Hepatocyte (in vitro differentiated cells): ENCODE results near the gene EMSY. TPM values are rescaled to one million over a fixed set of nuclear protein-coding genes. Genes with fewer than 3 reads are reported as not detected.

Source experiments
- DNase-seq: peaks from one replicate; pipeline ENCODE4 v3.0.0-alpha.2; 2016; ENCODE audit warnings: low spot score
- H2AFZ ChIP-seq: fragments of 200-600 bp; sonication (generic); 2 replicates; pipeline ENCODE4 v1.6.0; 2016; ENCODE audit warnings: antibody characterized with exemption, mild to moderate bottlenecking
- H3K27ac ChIP-seq: fragments of 200-600 bp; sonication (generic); 2 replicates; pipeline ENCODE4 v1.5.1; 2016; ENCODE audit warnings: mild to moderate bottlenecking
- H3K27me3 ChIP-seq: fragments of 200-600 bp; sonication (generic); 2 replicates; pipeline ENCODE4 v1.6.1; 2016
- H3K36me3 ChIP-seq: fragments of 200-600 bp; sonication (generic); replicated peaks from 2 replicates; pipeline ENCODE4 v1.5.1; 2016; ENCODE audit warnings: low read depth; ENCODE audit not compliant: insufficient read depth
- H3K4me1 ChIP-seq: fragments of 200-600 bp; sonication (generic); 2 replicates; pipeline ENCODE4 v1.5.1; 2016; ENCODE audit warnings: mild to moderate bottlenecking, moderate library complexity; ENCODE audit not compliant: insufficient read depth
- H3K4me2 ChIP-seq: fragments of 200-600 bp; sonication (generic); 2 replicates; pipeline ENCODE4 v1.6.0; 2016
- H3K4me3 ChIP-seq: fragments of 200-600 bp; sonication (generic); 2 replicates; pipeline ENCODE4 v1.5.1; 2016; ENCODE audit warnings: mild to moderate bottlenecking
- H3K79me2 ChIP-seq: fragments of 200-600 bp; sonication (generic); 2 replicates; pipeline ENCODE4 v1.6.0; 2017; ENCODE audit warnings: mild to moderate bottlenecking
- H3K9me2 ChIP-seq: fragments of 200-600 bp; sonication (generic); replicated peaks from 2 replicates; pipeline ENCODE4 v1.6.0; 2017; ENCODE audit warnings: mild to moderate bottlenecking; ENCODE audit not compliant: insufficient read depth
- H3K9me3 ChIP-seq: fragments of 200-600 bp; sonication (generic); 2 replicates; pipeline ENCODE4 v1.5.1; 2016; ENCODE audit warnings: low read depth, mild to moderate bottlenecking
- H4K20me1 ChIP-seq: fragments of 200-600 bp; sonication (generic); 2 replicates; pipeline ENCODE4 v1.6.0; 2016; ENCODE audit warnings: mild to moderate bottlenecking; ENCODE audit not compliant: insufficient read depth, poor library complexity, severe bottlenecking
- CTCF ChIP-seq: fragments of 200-600 bp; sonication (generic); IDR thresholded peaks from 2 replicates; pipeline ENCODE4 v1.5.1; 2016; ENCODE audit warnings: antibody characterized with exemption, mild to moderate bottlenecking; ENCODE audit not compliant: poor library complexity
- EZH2 ChIP-seq: fragments of 200-600 bp; sonication (generic); IDR thresholded peaks from 2 replicates; pipeline ENCODE4 v1.6.1; 2016; ENCODE audit warnings: antibody characterized with exemption, mild to moderate bottlenecking, borderline replicate concordance
- EZH2phosphoT487 ChIP-seq: fragments of 200-600 bp; sonication (generic); IDR thresholded peaks from one replicate; pipeline ENCODE4 v1.6.1; 2018; ENCODE audit warnings: antibody characterized with exemption, mild to moderate bottlenecking, low read depth, moderate library complexity; ENCODE audit not compliant: unreplicated experiment, severe bottlenecking
- WGBS: methylation state at CpG from one replicate; pipeline ENCODE4 v1.1.6; 2016; ENCODE audit warnings: low lambda C conversion rate; ENCODE audit errors: missing lambda C conversion rate; 5-methylcytosine and 5-hydroxymethylcytosine counted together
- polyA plus RNA-seq: library from polyadenylated mRNA; unstranded; fragments of >200 nt; fragmentation: Nextera tagmentation; extraction: Ambion mirVana; gene quantifications from 2 replicates; pipeline ENCODE4 v1.2.1, GENCODE V29; 2016
- total RNA-seq: library from RNA; depleted of rRNA; stranded (reverse); fragments of >200 nt; gene quantifications from 2 replicates; pipeline ENCODE4 v1.2.3, GENCODE V29; 2014

The EMSY gene
- total and polyA plus RNA-seq, 2 experiments from 2014 or later, result 8.2 to 19.4 TPM

GRCh38 chr11:76410851-76411357 lies 33.9 kb upstream of the EMSY start:
- H2AFZ ChIP-seq, result no peak overlapping the region
- no peak for DNase-seq
- no peaks in the 10 kb centered on the region for H3K9me3 ChIP-seq
- H3K79me2 ChIP-seq, result no peaks in the 10 kb centered on the region
- H3K9me2 ChIP-seq, result no peaks in the 10 kb centered on the region
- no peaks in the 10 kb centered on the region for H4K20me1 ChIP-seq
- H3K4me3 ChIP-seq, result no peak overlapping the region
- no peaks in the 10 kb centered on the region for H3K27me3 ChIP-seq
- no peaks in the 10 kb centered on the region for H3K36me3 ChIP-seq
- H3K4me2 ChIP-seq, result no peak overlapping the region
- peaks cover 5% of the 10 kb centered on the region for H3K4me1 ChIP-seq
- no peak overlapping the region for H3K27ac ChIP-seq
- TF ChIP-seq CTCF (no peak), EZH2phosphoT487 (no peak), EZH2 (no peak)
- 79% methylated on average over 10 of the region's 10 CpGs for WGBS

- H3K27me3 ChIP-seq, result no peaks in the 10 kb centered on the region
- no peak overlapping the region for H3K4me3 ChIP-seq
These were observed 29.7 kb upstream of the EMSY start for GRCh38 chr11:76415073-76415472.

GRCh38 chr11:76419896-76420295 lies 24.9 kb upstream of the EMSY start:
- Histone ChIP-seq H3K79me2 (no peaks in the 10 kb centered on the region), H3K4me1 (no peaks in the 10 kb centered on the region), H3K36me3 (no peaks in the 10 kb centered on the region), H3K4me3 (no peak overlapping the region), H4K20me1 (no peaks in the 10 kb centered on the region), H2AFZ (no peak overlapping the region), H3K9me2 (no peaks in the 10 kb centered on the region), H3K9me3 (no peaks in the 10 kb centered on the region), H3K4me2 (no peak overlapping the region), H3K27me3 (no peaks in the 10 kb centered on the region), H3K27ac (no peak overlapping the region)
- WGBS, result 78% methylated on average over 3 of the region's 3 CpGs
- DNase-seq, result no peak
- TF ChIP-seq CTCF (no peak), EZH2phosphoT487 (no peak), EZH2 (no peak)

More at GRCh38 chr11:76415073-76415472, 29.7 kb upstream of the EMSY start:
- no peaks in the 10 kb centered on the region for H3K4me1 ChIP-seq
- H4K20me1 ChIP-seq, result no peaks in the 10 kb centered on the region
- no peak overlapping the region for H3K27ac ChIP-seq
- no peaks in the 10 kb centered on the region for H3K79me2 ChIP-seq
- no peaks in the 10 kb centered on the region for H3K9me3 ChIP-seq
- H3K9me2 ChIP-seq, result no peaks in the 10 kb centered on the region
- H2AFZ ChIP-seq, result no peak overlapping the region
- H3K36me3 ChIP-seq, result no peaks in the 10 kb centered on the region
- H3K4me2 ChIP-seq, result no peak overlapping the region
- TF ChIP-seq EZH2phosphoT487 (no peak), EZH2 (no peak), CTCF (no peak)
- no peak for DNase-seq

- 67% methylated on average over 3 of the region's 3 CpGs for WGBS
- TF ChIP-seq EZH2 (no peak), CTCF (no peak), EZH2phosphoT487 (no peak)
- no peaks in the 10 kb centered on the region for H3K79me2 ChIP-seq
- H3K36me3 ChIP-seq, result no peaks in the 10 kb centered on the region
- H3K9me3 ChIP-seq, result no peaks in the 10 kb centered on the region
- H3K9me2 ChIP-seq, result no peaks in the 10 kb centered on the region
- H3K27me3 ChIP-seq, result no peaks in the 10 kb centered on the region
- H3K27ac ChIP-seq, result no peak overlapping the region
- H3K4me2 ChIP-seq, result no peak overlapping the region
- H4K20me1 ChIP-seq, result no peaks in the 10 kb centered on the region
- DNase-seq, result no peak
- no peak overlapping the region for H2AFZ ChIP-seq
- no peaks in the 10 kb centered on the region for H3K4me1 ChIP-seq
- no peak overlapping the region for H3K4me3 ChIP-seq
These were observed 20.4 kb upstream of the EMSY start for GRCh38 chr11:76424379-76424778.
